ENCODE measurements around the gene RRBP1. TPM values are rescaled to one million over a fixed set of nuclear protein-coding genes. Genes with fewer than 3 reads are reported as not detected.

RRBP1 gene
- total and polyA plus RNA-seq, 2 donors (not counting 3 experiments of a cell fraction or from before 2014, with no cell fraction given) = 50.3 to 236 TPM

- Histone ChIP-seq H3K4me1 (ENCODE audit: control insufficient read depth, extremely low read depth, insufficient read depth, low read length) (peaks cover 11% of the 10 kb centered on the region), H4K20me1 (replicated peaks; ENCODE audit: control insufficient read depth, extremely low read depth, insufficient read depth, low read length) (no peaks in the 10 kb centered on the region), H3K79me2 (ENCODE audit: control insufficient read depth, insufficient read depth, low read length) (peaks cover 68% of the 10 kb centered on the region), H3K27me3 (ENCODE audit: control insufficient read depth in 2 of 2, insufficient read depth in 2 of 2, low read length in 2 of 2) (no peaks in the 10 kb centered on the region), H2AFZ (ENCODE audit: low read depth, low read length) (no peak overlapping the region), H3K27ac (ENCODE audit: insufficient read depth, low read depth, low read length) (no peak overlapping the region), H3K9me1 (replicated peaks; ENCODE audit: control insufficient read depth, extremely low read depth, insufficient read depth, low read length) (no peaks in the 10 kb centered on the region), H3K9me3 (replicated peaks; ENCODE audit: control insufficient read depth, insufficient read depth, low read length) (no peaks in the 10 kb centered on the region), H3K36me3 (ENCODE audit: control insufficient read depth in 2 of 2, extremely low read depth in 1 of 2, insufficient read depth in 2 of 2, low read length in 2 of 2) (peaks cover 0 to 10% of the 10 kb centered on the region in 2 experiments), H3K4me3 (replicated peaks in 1 of 3; ENCODE audit: insufficient read depth in 1 of 3, low read depth in 1 of 3, low read length in 3 of 3) (no peak overlapping the region), H3K9ac (replicated peaks; ENCODE audit: extremely low read depth, insufficient read depth, low read length) (no peak overlapping the region), H3K4me2 (ENCODE audit: insufficient read depth, low read length) (no peak overlapping the region)
- TF ChIP-seq POLR2A (IDR thresholded peaks at IDR 0.05; ENCODE audit: low read depth, low read length) = no peak
- no peak for TF ChIP-seq MAX (IDR thresholded peaks at IDR 0.05; ENCODE audit: insufficient read depth, insufficient read length)
- no peak for TF ChIP-seq EZH2 (IDR thresholded peaks at IDR 0.05; ENCODE audit: borderline replicate concordance, low read depth, low read length, severe bottlenecking)
- no peak for TF ChIP-seq CTCF (IDR thresholded peaks at IDR 0.05; ENCODE audit: extremely low read depth in 1 of 2, insufficient read depth in 1 of 2, low read depth in 1 of 2, low read length in 2 of 2)
- TF ChIP-seq JUN (IDR thresholded peaks at IDR 0.05; ENCODE audit: borderline replicate concordance, insufficient read depth, insufficient read length, low read depth) = no peak
- no peak for TF ChIP-seq GATA2 (IDR thresholded peaks at IDR 0.05; ENCODE audit: insufficient read depth, insufficient read length, low read depth, low read length)
- no peak for TF ChIP-seq MYC (IDR thresholded peaks at IDR 0.05; ENCODE audit: low read depth, low read length)
- TF ChIP-seq POLR2AphosphoS5 (IDR thresholded peaks at IDR 0.05; ENCODE audit: insufficient read depth, low read depth, low read length) = no peak
- intact Hi-C loops (cut with micrococcal nuclease) = no loop called here
- dilution Hi-C loops (cut with MboI; ENCODE audit: extremely low pct_ligation_motif_present, low sequenced_read_pairs) = no loop called here
- ChIA-PET CTCF (interaction anchor here (0.7 to 3.9 kb wide), 11 partner anchors 17 to 311 kb away, joined by 3 to 25 read pairs (median 6); partner anchors contain the start of genes DSTN and RRBP1), POLR2A (no interaction called here)
- FAIRE-seq = no peak
- BruUV-seq (replicated peaks) = no TSS peak
- no peak for DNase-seq (ENCODE audit: low read depth, low spot score)
Measured at GRCh38 chr20:17647391-17648314, 34.4 kb downstream of the RRBP1 start.
